ENCODE data around the gene TMED5. TPM values are rescaled to one million over a fixed set of nuclear protein-coding genes. Genes with fewer than 3 reads are reported as not detected.
"Not testable (repeated sequence)": the region's sequence is repeated elsewhere in the genome, so short reads cannot be mapped to it uniquely, and the experiment has no call there.

TMED5 gene
- total RNA-seq, 4 donors from 2014 or later: 38.8 to 76.9 (median 57.5) TPM

DNA sequence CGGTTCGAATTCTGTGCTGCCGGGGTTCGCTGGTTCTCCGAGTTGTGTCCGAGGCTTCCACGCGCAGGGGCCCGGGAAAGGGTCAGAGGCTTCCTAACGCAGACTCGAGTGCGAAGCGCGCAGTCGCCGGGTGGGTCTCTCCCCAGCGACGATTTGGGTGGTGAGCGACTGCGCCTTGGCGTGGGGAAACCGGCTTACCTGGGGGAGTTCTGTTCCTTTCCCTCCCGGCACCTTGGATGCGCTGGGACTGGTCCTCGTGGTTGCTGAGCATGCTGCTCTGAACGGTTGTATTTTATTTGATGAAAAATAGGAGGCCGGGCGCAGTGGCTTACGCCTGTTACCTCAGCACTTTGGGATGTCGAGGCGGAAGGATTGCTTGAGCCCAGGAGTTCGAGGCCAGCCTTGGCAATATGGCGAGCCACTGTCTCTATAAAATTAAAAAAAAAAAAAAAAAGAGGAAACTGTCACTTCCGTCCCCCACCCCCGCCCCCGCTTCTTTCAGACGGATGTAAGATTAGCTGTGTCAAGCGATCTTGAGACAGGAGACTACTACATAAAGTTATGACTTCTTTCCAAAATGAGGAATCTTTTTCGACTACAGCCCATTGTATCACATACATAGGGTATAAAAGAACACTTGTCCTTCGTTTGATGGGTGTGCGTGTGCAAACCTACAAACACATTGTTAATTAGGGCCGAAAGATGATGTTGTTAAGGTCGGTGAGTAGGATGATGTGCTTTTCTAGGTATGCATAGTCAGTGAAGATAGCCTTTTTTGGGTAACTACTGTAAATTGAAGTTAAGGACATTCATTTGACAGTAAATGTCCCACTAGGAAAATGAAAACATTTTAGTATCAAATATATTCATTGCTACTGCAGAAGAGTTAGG lies 755 bp upstream of the TMED5 start, which contains the start of gene CCDC18:
TSS of gene CCDC18 (plus strand) at position 2 of the 891 bp plus-strand sequence. CDS start 2,638 bp downstream, outside the sequence.
- Histone ChIP-seq H3K9me3 (no peaks in the 10 kb centered on the region), H3K36me3 (no peaks in the 10 kb centered on the region), H3K27me3 (no peaks in the 10 kb centered on the region), H3K27ac (peak within 1 kb of the TSS; percentile 98 to 99 (median 99)), H3K4me1 (peaks cover 0 to 10% (median 4%) of the 10 kb centered on the region in 4 donors), H3K4me3 (peak within 1 kb of the TSS; percentile 67 to 95 (median 78))
- TF ChIP-seq POLR2A (IDR thresholded peaks at IDR 0.05): no peak
- TF ChIP-seq, protein P1, sequence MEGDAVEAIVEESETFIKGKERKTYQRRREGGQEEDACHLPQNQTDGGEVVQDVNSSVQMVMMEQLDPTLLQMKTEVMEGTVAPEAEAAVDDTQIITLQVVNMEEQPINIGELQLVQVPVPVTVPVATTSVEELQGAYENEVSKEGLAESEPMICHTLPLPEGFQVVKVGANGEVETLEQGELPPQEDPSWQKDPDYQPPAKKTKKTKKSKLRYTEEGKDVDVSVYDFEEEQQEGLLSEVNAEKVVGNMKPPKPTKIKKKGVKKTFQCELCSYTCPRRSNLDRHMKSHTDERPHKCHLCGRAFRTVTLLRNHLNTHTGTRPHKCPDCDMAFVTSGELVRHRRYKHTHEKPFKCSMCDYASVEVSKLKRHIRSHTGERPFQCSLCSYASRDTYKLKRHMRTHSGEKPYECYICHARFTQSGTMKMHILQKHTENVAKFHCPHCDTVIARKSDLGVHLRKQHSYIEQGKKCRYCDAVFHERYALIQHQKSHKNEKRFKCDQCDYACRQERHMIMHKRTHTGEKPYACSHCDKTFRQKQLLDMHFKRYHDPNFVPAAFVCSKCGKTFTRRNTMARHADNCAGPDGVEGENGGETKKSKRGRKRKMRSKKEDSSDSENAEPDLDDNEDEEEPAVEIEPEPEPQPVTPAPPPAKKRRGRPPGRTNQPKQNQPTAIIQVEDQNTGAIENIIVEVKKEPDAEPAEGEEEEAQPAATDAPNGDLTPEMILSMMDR (IDR thresholded peaks at IDR 0.05): no peak
- peak in 2 of 3 donors; percentile 66 to 72 for DNase-seq

- H3K9me3 ChIP-seq: no peaks in the 10 kb centered on the region
- TF ChIP-seq, protein P1 (IDR thresholded peaks at IDR 0.05): no peak
- TF ChIP-seq POLR2A (IDR thresholded peaks at IDR 0.05): no peak
- no peak for DNase-seq
- H3K27ac ChIP-seq: no peak overlapping the region
- peak overlapping the region; percentile 67 to 95 (median 78) for H3K4me3 ChIP-seq
- no peaks in the 10 kb centered on the region for H3K27me3 ChIP-seq
- peaks cover 0 to 14% (median 4%) of the 10 kb centered on the region in 4 donors for H3K4me1 ChIP-seq
- no peaks in the 10 kb centered on the region for H3K36me3 ChIP-seq
These were observed 1.8 kb downstream of the TMED5 start for GRCh38 chr1:93178418-93178817.

GRCh38 chr1:93177991-93178390 lies 2.2 kb downstream of the TMED5 start:
- Histone ChIP-seq H3K27me3 (no peaks in the 10 kb centered on the region), H3K9me3 (no peaks in the 10 kb centered on the region), H3K4me1 (peaks cover 0 to 19% (median 4%) of the 10 kb centered on the region in 4 donors), H3K36me3 (no peaks in the 10 kb centered on the region), H3K4me3 (peak overlapping the region; percentile 67 to 95 (median 78)), H3K27ac (no peak overlapping the region)
- no peak for DNase-seq
- TF ChIP-seq, protein P1 (IDR thresholded peaks at IDR 0.05): no peak
- TF ChIP-seq POLR2A (IDR thresholded peaks at IDR 0.05): no peak

- H3K36me3 ChIP-seq, DNase-seq, H3K27me3 ChIP-seq, H3K9me3 ChIP-seq, H3K4me3 ChIP-seq, H3K27ac ChIP-seq: not testable (repeated sequence)
- H3K4me1 ChIP-seq: peaks cover 0 to 25% (median 4%) of the 10 kb centered on the region in 4 donors
These were observed 5.6 kb downstream of the TMED5 start for GRCh38 chr1:93174638-93175037.

DNA sequence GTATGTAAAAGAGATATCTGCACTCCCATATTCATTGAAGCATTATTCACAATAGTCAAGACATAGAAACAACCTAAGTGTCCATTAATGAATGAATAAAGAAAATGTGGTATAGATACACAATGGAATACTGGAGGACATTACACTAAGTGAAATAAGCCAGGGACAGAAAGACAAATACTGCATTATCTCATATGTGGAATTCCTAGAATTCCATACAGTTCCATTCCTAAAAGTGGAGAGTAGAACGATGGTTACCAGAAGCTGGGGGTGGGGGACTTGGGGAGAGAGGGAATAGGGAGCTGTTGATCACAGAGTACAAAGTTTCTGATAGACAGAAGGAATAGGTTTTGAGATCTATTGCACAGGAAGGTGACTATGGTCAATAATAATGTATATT lies 7.4 kb downstream of the TMED5 start:
- Histone ChIP-seq H3K4me3 (no peak overlapping the region), H3K9me3 (no peaks in the 10 kb centered on the region), H3K4me1 (peaks cover 0 to 16% (median 0%) of the 10 kb centered on the region in 4 donors), H3K27ac (no peak overlapping the region), H3K36me3 (no peaks in the 10 kb centered on the region), H3K27me3 (no peaks in the 10 kb centered on the region)
- TF ChIP-seq POLR2A (IDR thresholded peaks at IDR 0.05): no peak
- TF ChIP-seq, protein P1 (IDR thresholded peaks at IDR 0.05): no peak
- no peak for DNase-seq

DNA sequence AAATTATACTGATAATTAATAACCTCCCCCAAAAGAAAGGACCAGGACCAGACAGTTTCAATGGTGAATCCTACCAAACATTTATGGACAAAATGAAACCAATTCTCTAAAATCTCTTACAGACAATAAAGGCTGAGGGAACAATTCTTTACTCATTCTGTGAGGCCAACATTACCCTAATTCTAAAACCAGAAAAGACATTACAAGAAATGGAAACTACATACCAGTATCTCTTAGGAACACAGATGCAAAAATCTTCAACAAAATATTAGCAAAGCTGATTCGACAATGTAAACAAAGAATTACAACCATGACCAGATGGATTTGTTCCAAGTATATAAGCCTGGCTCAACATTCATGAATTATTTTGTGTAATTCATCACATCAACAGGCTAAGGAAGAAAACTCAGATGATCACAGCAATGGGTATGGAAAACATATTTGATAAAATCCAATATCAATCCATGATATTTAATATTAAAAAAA lies 8.6 kb downstream of the TMED5 start:
- Histone ChIP-seq H3K4me3 (no peak overlapping the region), H3K27ac (no peak overlapping the region), H3K9me3 (no peaks in the 10 kb centered on the region), H3K36me3 (no peaks in the 10 kb centered on the region), H3K27me3 (no peaks in the 10 kb centered on the region), H3K4me1 (peaks cover 0 to 15% (median 0%) of the 10 kb centered on the region in 4 donors)
- no peak for DNase-seq
- TF ChIP-seq POLR2A (IDR thresholded peaks at IDR 0.05): no peak
- TF ChIP-seq, protein P1 (IDR thresholded peaks at IDR 0.05): no peak

DNA sequence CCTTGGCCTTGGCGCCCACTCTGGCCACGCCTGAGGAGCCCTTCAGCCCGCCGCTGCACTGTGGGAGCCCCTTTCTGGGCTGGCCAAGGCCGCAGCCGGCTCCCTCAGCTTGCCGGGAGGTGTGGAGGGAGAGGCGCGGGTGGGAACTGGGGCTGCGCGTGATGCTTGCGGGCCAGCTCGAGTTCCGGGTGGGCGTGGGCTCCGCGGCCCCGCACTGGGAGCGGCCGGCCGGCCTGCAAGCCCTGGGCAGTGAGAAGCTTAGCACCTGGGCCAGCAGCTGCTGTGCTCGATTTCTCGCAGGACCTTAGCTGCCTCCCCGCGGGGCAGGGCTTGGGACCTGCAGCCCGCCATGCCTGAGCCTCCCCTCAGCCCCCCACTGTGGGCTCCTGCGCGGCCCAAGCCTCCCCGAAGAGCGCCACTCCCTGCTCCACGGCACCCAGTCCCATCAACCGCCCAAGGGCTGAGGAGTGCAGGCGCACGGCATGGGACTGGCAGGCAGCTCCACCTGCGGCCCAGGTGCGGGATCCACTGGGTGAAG lies 10.0 kb downstream of the TMED5 start:
- not testable (repeated sequence) for H3K9me3 ChIP-seq, H3K27me3 ChIP-seq, DNase-seq, H3K36me3 ChIP-seq, H3K27ac ChIP-seq, H3K4me3 ChIP-seq
- H3K4me1 ChIP-seq: peaks cover 0 to 15% (median 0%) of the 10 kb centered on the region in 4 donors

Data from Peyer's patch (tissue), 4 donors.